Tibial artery (tissue), 4 donors: Measurements from ENCODE around the gene ENPP3.

Experiments
- DNase-seq, 2 donors: peaks; one replicate each; pipeline ENCODE4 v3.0.0-alpha.2; 2019
- H3K27ac ChIP-seq, 2 donors: fragments of 200-600 bp; sonication (generic) in 1 of 2; 1 replicate in 1 of 2; 2 replicates in 1 of 2; pipeline ENCODE4 v1.5.1; 2018 to 2019; ENCODE audit warnings: mild to moderate bottlenecking in 1 of 2
- H3K27me3 ChIP-seq, 2 donors: fragments of 200-600 bp; sonication (generic) in 1 of 2; one replicate each; pipeline versions ENCODE4 v1.5.1 to v1.6.0; 2016 to 2019
- H3K36me3 ChIP-seq, 3 donors: fragments of 200-600 bp; sonication (generic) in 2 of 3; one replicate each; pipeline ENCODE4 v1.5.1; 2016 to 2019; ENCODE audit warnings: mild to moderate bottlenecking in 2 of 3
- H3K4me1 ChIP-seq, 4 donors: fragments of 200-600 bp; sonication (generic) in 2 of 4; 1 replicate in 3 of 4; 2 replicates in 1 of 4; pipeline ENCODE4 v1.5.1; 2016 to 2019
- H3K4me3 ChIP-seq, 2 donors: fragments of 200-600 bp; sonication (generic) in 1 of 2; 1 replicate in 1 of 2; 2 replicates in 1 of 2; pipeline ENCODE4 v1.5.1; 2018 to 2019; ENCODE audit warnings: mild to moderate bottlenecking in 2 of 2
- H3K9me3 ChIP-seq, 3 donors: fragments of 200-600 bp; sonication (generic) in 1 of 3; one replicate each; pipeline ENCODE4 v1.5.1; 2016 to 2019
- intact Hi-C: fragments of 100-400 bp; cut with DNase I; formaldehyde crosslinking; loops from one replicate; pipeline ENCODE4 v1.15.0; 2023; ENCODE audit warnings: low total_unique reads
- TF ChIP-seq, protein P1 (sequence below), 2 experiments: fragments of 200-600 bp in 1 of 2; fragments of 450-650 bp in 1 of 2; IDR thresholded peaks; one replicate each; pipeline ENCODE4 v1.5.1; 2017 to 2019; ENCODE audit warnings: antibody characterized with exemption in 2 of 2, mild to moderate bottlenecking in 1 of 2, moderate library complexity in 1 of 2

The ENPP3 gene

GRCh38 chr6:131597446-131597845 lies 39.7 kb upstream of the ENPP3 start:
- no peaks in the 10 kb centered on the region for H3K27me3 ChIP-seq
- peaks cover 79 to 100% (median 94%) of the 10 kb centered on the region in 3 donors for H3K36me3 ChIP-seq
- intact Hi-C loops = no loop called here
- H3K27ac ChIP-seq = no peak overlapping the region
- TF ChIP-seq, protein P1, sequence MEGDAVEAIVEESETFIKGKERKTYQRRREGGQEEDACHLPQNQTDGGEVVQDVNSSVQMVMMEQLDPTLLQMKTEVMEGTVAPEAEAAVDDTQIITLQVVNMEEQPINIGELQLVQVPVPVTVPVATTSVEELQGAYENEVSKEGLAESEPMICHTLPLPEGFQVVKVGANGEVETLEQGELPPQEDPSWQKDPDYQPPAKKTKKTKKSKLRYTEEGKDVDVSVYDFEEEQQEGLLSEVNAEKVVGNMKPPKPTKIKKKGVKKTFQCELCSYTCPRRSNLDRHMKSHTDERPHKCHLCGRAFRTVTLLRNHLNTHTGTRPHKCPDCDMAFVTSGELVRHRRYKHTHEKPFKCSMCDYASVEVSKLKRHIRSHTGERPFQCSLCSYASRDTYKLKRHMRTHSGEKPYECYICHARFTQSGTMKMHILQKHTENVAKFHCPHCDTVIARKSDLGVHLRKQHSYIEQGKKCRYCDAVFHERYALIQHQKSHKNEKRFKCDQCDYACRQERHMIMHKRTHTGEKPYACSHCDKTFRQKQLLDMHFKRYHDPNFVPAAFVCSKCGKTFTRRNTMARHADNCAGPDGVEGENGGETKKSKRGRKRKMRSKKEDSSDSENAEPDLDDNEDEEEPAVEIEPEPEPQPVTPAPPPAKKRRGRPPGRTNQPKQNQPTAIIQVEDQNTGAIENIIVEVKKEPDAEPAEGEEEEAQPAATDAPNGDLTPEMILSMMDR (IDR thresholded peaks at IDR 0.05) = no peak
- DNase-seq = no peak
- H3K9me3 ChIP-seq = no peaks in the 10 kb centered on the region
- H3K4me3 ChIP-seq = no peak overlapping the region
- H3K4me1 ChIP-seq = no peaks in the 10 kb centered on the region

DNA sequence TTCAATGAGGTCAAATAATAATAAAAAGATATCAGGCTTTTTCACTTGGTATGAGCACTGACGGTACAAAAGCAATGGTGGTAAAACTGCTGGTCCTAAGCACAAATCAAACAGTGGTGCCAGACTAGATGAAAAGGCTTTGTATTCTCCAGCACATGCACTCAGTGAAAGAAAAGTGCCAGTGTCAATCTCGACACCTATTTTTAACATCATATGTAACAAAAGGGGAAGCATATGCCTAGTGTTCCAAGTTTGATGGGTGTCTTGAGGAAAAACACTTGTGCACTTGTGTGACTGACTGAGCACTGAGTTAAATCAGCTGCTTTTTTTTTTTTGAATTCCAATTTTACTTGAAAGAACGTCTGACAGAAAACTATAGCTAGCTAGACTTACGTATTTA lies 36.4 kb upstream of the ENPP3 start:
- Histone ChIP-seq H3K27me3 (no peaks in the 10 kb centered on the region), H3K36me3 (peaks cover 81 to 100% (median 88%) of the 10 kb centered on the region in 3 donors), H3K4me1 (no peaks in the 10 kb centered on the region), H3K27ac (no peak overlapping the region), H3K4me3 (no peak overlapping the region), H3K9me3 (no peaks in the 10 kb centered on the region)
- TF ChIP-seq, protein P1 (IDR thresholded peaks at IDR 0.05) = no peak
- intact Hi-C loops = no loop called here
- no peak for DNase-seq

DNA sequence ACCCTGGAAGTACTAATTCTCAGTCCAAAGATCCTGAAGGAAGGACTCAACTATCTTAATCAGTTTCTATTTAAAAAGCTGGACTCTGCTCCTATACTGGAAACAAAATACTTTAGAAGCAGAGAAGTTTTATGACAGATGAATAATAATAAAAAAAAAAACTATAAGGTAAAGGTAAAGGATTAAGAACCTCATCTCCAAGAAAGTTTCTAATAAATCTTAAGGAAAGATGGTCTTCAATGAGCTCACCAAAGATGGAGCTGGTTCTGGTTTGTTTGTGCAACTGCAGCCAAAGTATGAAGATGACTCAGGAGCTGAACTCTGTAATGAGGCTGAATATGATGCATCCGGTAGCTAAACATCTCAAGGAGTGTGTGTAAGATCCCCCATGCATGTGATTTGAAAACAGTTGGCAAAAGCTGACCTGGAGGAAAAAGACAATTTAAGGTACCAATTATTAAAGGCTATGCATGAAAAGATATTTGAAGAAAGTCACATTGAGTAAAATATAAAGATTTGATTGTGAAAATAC lies 34.3 kb upstream of the ENPP3 start:
- DNase-seq = no peak
- Histone ChIP-seq H3K27ac (no peak overlapping the region), H3K4me3 (no peak overlapping the region), H3K9me3 (no peaks in the 10 kb centered on the region), H3K4me1 (no peaks in the 10 kb centered on the region), H3K36me3 (peaks cover 82 to 100% (median 93%) of the 10 kb centered on the region in 3 donors), H3K27me3 (no peaks in the 10 kb centered on the region)
- intact Hi-C loops = no loop called here
- TF ChIP-seq, protein P1 (IDR thresholded peaks at IDR 0.05) = no peak

GRCh38 chr6:131613296-131613925 lies 23.7 kb upstream of the ENPP3 start:
- intact Hi-C loops = no loop called here

DNA sequence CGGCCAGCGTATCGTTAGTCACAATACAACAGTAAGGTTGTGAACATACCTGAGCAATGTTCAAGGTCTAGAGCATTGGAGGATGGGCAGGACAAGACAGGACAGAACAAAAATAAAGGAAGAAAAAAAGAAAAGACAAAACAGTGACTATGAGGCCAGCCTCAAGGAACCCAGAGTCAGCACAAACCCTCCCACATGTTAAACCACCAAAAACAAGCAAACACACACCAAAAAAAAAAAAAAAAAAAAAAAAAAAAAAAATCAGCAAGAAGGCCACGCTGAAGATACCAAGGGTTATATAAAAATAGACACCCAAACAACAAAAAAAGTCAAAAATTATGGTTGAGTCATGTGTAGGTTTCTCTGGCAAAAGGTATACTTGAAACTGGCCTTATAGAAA lies 21.8 kb upstream of the ENPP3 start:
- H3K9me3 ChIP-seq = no peaks in the 10 kb centered on the region
- TF ChIP-seq, protein P1 (IDR thresholded peaks at IDR 0.05) = no peak
- H3K27me3 ChIP-seq = no peaks in the 10 kb centered on the region
- peaks cover 70 to 91% (median 77%) of the 10 kb centered on the region in 3 donors for H3K36me3 ChIP-seq
- intact Hi-C loops = no loop called here
- no peak for DNase-seq
- no peak overlapping the region for H3K27ac ChIP-seq
- no peaks in the 10 kb centered on the region for H3K4me1 ChIP-seq
- H3K4me3 ChIP-seq = no peak overlapping the region

More at GRCh38 chr6:131613296-131613925, 23.7 kb upstream of the ENPP3 start:
- DNase-seq = no peak
- TF ChIP-seq, protein P1 (IDR thresholded peaks at IDR 0.05) = no peak
- Histone ChIP-seq H3K4me3 (no peak overlapping the region), H3K9me3 (no peaks in the 10 kb centered on the region), H3K4me1 (no peaks in the 10 kb centered on the region), H3K36me3 (peaks cover 69 to 91% (median 75%) of the 10 kb centered on the region in 3 donors), H3K27me3 (no peaks in the 10 kb centered on the region), H3K27ac (no peak overlapping the region)
